Measurements from ENCODE around the gene ACTR1B. TPM values are rescaled to one million over a fixed set of nuclear protein-coding genes. Genes with fewer than 3 reads are reported as not detected.

The ACTR1B gene
- total RNA-seq, 1 experiment from 2014 or later: 33.8 TPM

DNA sequence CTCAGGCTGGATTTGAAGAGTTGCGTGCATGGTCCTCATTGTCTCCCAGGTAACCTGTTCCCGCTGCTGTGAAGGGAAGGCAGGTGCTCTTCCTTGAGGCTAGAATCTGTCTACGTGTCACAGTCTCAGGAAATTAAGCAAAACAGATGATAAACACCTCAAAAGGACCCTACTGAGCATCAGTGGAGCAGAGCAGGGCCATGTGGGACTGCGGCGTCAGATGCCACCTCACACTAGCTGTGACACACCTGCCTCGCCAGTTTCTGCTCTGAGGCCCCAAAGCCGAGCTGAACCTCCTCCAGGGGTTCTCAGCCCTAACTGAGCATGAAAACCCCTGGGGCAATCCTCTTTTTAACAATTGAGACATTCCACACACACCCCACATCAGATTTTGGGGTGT is 7.7 kb upstream of the ACTR1B start:
- Histone ChIP-seq H3K4ac (ENCODE audit: low read depth, low read length) (no peak overlapping the region), H2AK5ac (ENCODE audit: insufficient read length, low read length) (no peak overlapping the region), H3K79me1 (ENCODE audit: insufficient read depth, low read depth, low read length, poor library complexity, severe bottlenecking) (no peaks in the 10 kb centered on the region), H4K91ac (ENCODE audit: insufficient read length, low read depth, low read length) (no peak overlapping the region), H2AFZ (ENCODE audit: low read length) (no peak overlapping the region), H2BK120ac (ENCODE audit: low read depth, low read length, poor library complexity, severe bottlenecking) (no peak overlapping the region), H3T11ph (ENCODE audit: low read length) (no peak overlapping the region), H3K9ac (ENCODE audit: extremely low read depth, insufficient read length, low read length) (no peak overlapping the region), H3K4me1 (ENCODE audit: insufficient read depth, low read length) (no peaks in the 10 kb centered on the region), H3K23ac (ENCODE audit: insufficient read length, low read depth, low read length) (no peak overlapping the region), H3K56ac (ENCODE audit: insufficient read length, low read depth, low read length) (no peak overlapping the region), H3K79me2 (ENCODE audit: insufficient read depth, low read length) (no peaks in the 10 kb centered on the region), H4K5ac (ENCODE audit: insufficient read length, low read depth, low read length) (no peak overlapping the region), H3K27me3 (ENCODE audit: insufficient read depth, low read length) (no peaks in the 10 kb centered on the region; the same call in 1 of the 2 replicates), H4K8ac (replicated peaks; ENCODE audit: insufficient read length, low read depth, low read length) (no peak overlapping the region), H3K27ac (ENCODE audit: insufficient read length, low read depth, low read length) (no peak overlapping the region), H3K14ac (ENCODE audit: insufficient read depth, low read length) (no peak overlapping the region), H2BK5ac (ENCODE audit: insufficient read length, low read length) (no peak overlapping the region), H3K23me2 (ENCODE audit: insufficient read length, low read depth, low read length, poor library complexity, severe bottlenecking) (no peaks in the 10 kb centered on the region), H2BK12ac (ENCODE audit: insufficient read length, low read depth, low read length) (no peak overlapping the region), H2BK20ac (ENCODE audit: low read depth, low read length, poor library complexity, severe bottlenecking) (no peak overlapping the region), H2BK15ac (ENCODE audit: low read depth, low read length) (no peak overlapping the region), H3K18ac (ENCODE audit: insufficient read length, low read depth, low read length) (no peak overlapping the region), H4K20me1 (ENCODE audit: control insufficient read depth, insufficient read depth, insufficient read length) (no peaks in the 10 kb centered on the region), H3K4me2 (ENCODE audit: insufficient read depth, insufficient read length, low read length) (no peak overlapping the region), H3K9me3 (ENCODE audit: control insufficient read depth, low read depth, low read length) (no peaks in the 10 kb centered on the region)
- no peak overlapping the region for H3K4me3 Mint-ChIP-seq
- no CpG with 5 or more reads among the region's 7 CpGs for WGBS (ENCODE audit: extremely low coverage, insufficient read length, low lambda C conversion rate)
- H3K9me3 Mint-ChIP-seq: no peaks in the 10 kb centered on the region
- H3K4me1 Mint-ChIP-seq: peaks cover 6 to 10% of the 10 kb centered on the region in 2 experiments
- H3K27ac Mint-ChIP-seq: no peak overlapping the region
- DNase-seq: no peak
- no peaks in the 10 kb centered on the region for H3K27me3 Mint-ChIP-seq (ENCODE audit: low read depth)
- peaks cover 0 to under 1% (median 0%) of the 10 kb centered on the region in 3 experiments; a peak in 1 of 7 replicates for H3K36me3 Mint-ChIP-seq (ENCODE audit: insufficient read depth in 1 of 3, low read depth in 3 of 3)
- no peak for TF ChIP-seq CTCF (conservative IDR thresholded peaks at IDR 0.05)
